ENCODE results near the gene CNPY1. TPM values are rescaled to one million over a fixed set of nuclear protein-coding genes. Genes with fewer than 3 reads are reported as not detected.

The CNPY1 gene
- total RNA-seq, 1 experiment from 2014 or later, result not detected

GRCh38 chr7:155593461-155594162 is 47.3 kb upstream of the CNPY1 start:
- no TSS peak for BruUV-seq (replicated peaks)
- intact Hi-C loops (cut with micrococcal nuclease; ENCODE audit: unreplicated experiment), result no loop called here
- TF ChIP-seq TCF7L2 (IDR thresholded peaks at IDR 0.05; ENCODE audit: low read depth, low read length) (no peak), POLR2AphosphoS5 (IDR thresholded peaks at IDR 0.05; ENCODE audit: low read depth, low read length) (no peak), CTCF (IDR thresholded peaks at IDR 0.05) (no peak), SIN3A (IDR thresholded peaks at IDR 0.05; ENCODE audit: borderline replicate concordance, insufficient read depth, low read depth, low read length) (no peak)
- TF ChIP-seq, protein P1, sequence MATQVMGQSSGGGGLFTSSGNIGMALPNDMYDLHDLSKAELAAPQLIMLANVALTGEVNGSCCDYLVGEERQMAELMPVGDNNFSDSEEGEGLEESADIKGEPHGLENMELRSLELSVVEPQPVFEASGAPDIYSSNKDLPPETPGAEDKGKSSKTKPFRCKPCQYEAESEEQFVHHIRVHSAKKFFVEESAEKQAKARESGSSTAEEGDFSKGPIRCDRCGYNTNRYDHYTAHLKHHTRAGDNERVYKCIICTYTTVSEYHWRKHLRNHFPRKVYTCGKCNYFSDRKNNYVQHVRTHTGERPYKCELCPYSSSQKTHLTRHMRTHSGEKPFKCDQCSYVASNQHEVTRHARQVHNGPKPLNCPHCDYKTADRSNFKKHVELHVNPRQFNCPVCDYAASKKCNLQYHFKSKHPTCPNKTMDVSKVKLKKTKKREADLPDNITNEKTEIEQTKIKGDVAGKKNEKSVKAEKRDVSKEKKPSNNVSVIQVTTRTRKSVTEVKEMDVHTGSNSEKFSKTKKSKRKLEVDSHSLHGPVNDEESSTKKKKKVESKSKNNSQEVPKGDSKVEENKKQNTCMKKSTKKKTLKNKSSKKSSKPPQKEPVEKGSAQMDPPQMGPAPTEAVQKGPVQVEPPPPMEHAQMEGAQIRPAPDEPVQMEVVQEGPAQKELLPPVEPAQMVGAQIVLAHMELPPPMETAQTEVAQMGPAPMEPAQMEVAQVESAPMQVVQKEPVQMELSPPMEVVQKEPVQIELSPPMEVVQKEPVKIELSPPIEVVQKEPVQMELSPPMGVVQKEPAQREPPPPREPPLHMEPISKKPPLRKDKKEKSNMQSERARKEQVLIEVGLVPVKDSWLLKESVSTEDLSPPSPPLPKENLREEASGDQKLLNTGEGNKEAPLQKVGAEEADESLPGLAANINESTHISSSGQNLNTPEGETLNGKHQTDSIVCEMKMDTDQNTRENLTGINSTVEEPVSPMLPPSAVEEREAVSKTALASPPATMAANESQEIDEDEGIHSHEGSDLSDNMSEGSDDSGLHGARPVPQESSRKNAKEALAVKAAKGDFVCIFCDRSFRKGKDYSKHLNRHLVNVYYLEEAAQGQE (IDR thresholded peaks at IDR 0.05; ENCODE audit: insufficient read depth in 1 of 2, low read depth in 2 of 2, low read length in 1 of 2), result no peak
- in situ Hi-C loops (cut with HindIII; ENCODE audit: low pct_unique_long_range_greater_than_20kb, low sequenced_read_pairs), result no loop called here
- Histone ChIP-seq H3K4me3 (ENCODE audit: low read depth in 2 of 2, low read length in 2 of 2) (no peak overlapping the region), H3K36me3 (ENCODE audit: control insufficient read depth, insufficient read depth, low read length) (no peaks in the 10 kb centered on the region), H3K4me1 (ENCODE audit: control insufficient read depth, insufficient read depth, low read length) (no peaks in the 10 kb centered on the region), H3K27ac (ENCODE audit: low read length) (no peak overlapping the region), H3K9me3 (ENCODE audit: control insufficient read depth, insufficient read depth, low read depth, low read length) (no peaks in the 10 kb centered on the region), H3K27me3 (ENCODE audit: control insufficient read depth, insufficient read depth, low read length) (no peaks in the 10 kb centered on the region)
- DNase-seq (ENCODE audit: low read depth, low spot score) (no peak), ATAC-seq (peak; percentile 29; the same call in 1 of the 2 replicates)
- ChIA-PET POLR2A (no interaction called here), CTCF (no interaction called here)

DNA sequence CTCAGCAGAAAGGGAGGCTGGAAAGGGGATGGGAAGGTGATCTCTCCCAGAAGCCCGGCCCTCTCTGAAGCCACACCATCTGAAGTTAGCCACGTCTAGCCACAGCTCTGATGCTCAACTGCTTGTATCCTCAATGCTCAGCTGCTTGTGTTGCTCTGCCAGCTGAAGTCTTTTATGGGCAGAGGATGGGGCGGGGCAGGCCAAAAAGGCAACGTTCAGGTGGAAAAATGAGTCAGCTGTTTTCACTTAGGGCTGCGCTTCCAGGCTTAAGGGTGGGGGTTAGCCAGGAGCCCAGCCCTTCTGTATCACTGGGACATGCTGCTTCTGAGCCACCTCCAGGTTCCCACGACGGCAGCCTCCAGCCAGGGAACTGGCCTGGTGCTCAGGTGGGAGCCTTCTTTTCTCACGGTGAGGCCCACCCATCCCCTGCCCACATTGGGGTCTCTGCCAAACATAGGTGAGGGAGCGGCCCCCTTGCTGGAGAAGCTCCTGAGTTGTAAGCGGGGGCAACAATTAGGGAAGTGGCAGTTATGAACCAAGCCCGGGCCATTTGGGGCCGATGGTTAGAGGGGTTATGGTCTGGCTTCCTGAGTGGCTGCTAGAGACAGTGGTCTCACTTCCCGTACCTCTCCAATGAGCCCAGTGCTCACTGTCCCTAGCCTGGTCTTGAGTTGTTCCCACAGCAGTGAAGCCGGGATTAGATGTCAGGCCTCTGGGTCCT is 44.9 kb upstream of the CNPY1 start:
- in situ Hi-C loops (cut with HindIII; ENCODE audit: low pct_unique_long_range_greater_than_20kb, low sequenced_read_pairs) (no loop called here), intact Hi-C loops (cut with micrococcal nuclease; ENCODE audit: unreplicated experiment) (no loop called here)
- no TSS peak for BruUV-seq (replicated peaks)
- TF ChIP-seq POLR2AphosphoS5 (IDR thresholded peaks at IDR 0.05; ENCODE audit: low read depth, low read length), result no peak
- no peak for TF ChIP-seq CTCF (IDR thresholded peaks at IDR 0.05)
- TF ChIP-seq SIN3A (IDR thresholded peaks at IDR 0.05; ENCODE audit: borderline replicate concordance, insufficient read depth, low read depth, low read length), result no peak
- no peaks in the 10 kb centered on the region for H3K9me3 ChIP-seq (ENCODE audit: control insufficient read depth, insufficient read depth, low read depth, low read length)
- ATAC-seq (no peak), DNase-seq (ENCODE audit: low read depth, low spot score) (no peak)
- no peaks in the 10 kb centered on the region for H3K4me1 ChIP-seq (ENCODE audit: control insufficient read depth, insufficient read depth, low read length)
- H3K36me3 ChIP-seq (ENCODE audit: control insufficient read depth, insufficient read depth, low read length), result no peaks in the 10 kb centered on the region
- H3K27me3 ChIP-seq (ENCODE audit: control insufficient read depth, insufficient read depth, low read length), result peaks cover 1% of the 10 kb centered on the region
- ChIA-PET POLR2A (interaction anchor here (0.6 kb wide), 1 partner anchor 16 kb away, joined by 3 read pairs; no protein-coding TSS in a partner anchor), CTCF (no interaction called here)
- no peak overlapping the region for H3K27ac ChIP-seq (ENCODE audit: low read length)
- H3K4me3 ChIP-seq (ENCODE audit: low read depth in 2 of 2, low read length in 2 of 2), result no peak overlapping the region

Measured in Panc1 (cell line).